T-helper 2 cell (primary cell): ENCODE measurements around the gene KCNN1.
"Not testable (repeated sequence)": the region's sequence is repeated elsewhere in the genome, so short reads cannot be mapped to it uniquely, and the experiment has no call there.

Experiments
- DNase-seq, 5 experiments: peaks; one replicate each; pipeline versions ENCODE4 v3.0.0 to v3.0.0-alpha.2; 2012 to 2022

KCNN1 gene

GRCh38 chr19:17969096-17969792 is 2.3 kb downstream of the KCNN1 start:
- no peak for DNase-seq

GRCh38 chr19:17972230-17972629 is 5.3 kb downstream of the KCNN1 start:
- no peak for DNase-seq

GRCh38 chr19:17973759-17974158 is 6.9 kb downstream of the KCNN1 start:
- no peak for DNase-seq

GRCh38 chr19:17974551-17974950 is 7.6 kb downstream of the KCNN1 start:
- DNase-seq = no peak

GRCh38 chr19:17975032-17975431 is 8.1 kb downstream of the KCNN1 start:
- no peak for DNase-seq

GRCh38 chr19:17977021-17977420 is 10.1 kb downstream of the KCNN1 start:
- no peak for DNase-seq

- DNase-seq = no peak
These were observed 10.6 kb downstream of the KCNN1 start for GRCh38 chr19:17977488-17977887.

GRCh38 chr19:17981611-17982010 is 14.7 kb downstream of the KCNN1 start:
- no peak for DNase-seq

GRCh38 chr19:17982430-17982829 is 15.5 kb downstream of the KCNN1 start:
- no peak for DNase-seq

GRCh38 chr19:17985037-17985818 is 18.3 kb downstream of the KCNN1 start:
- DNase-seq = no peak

- not testable (repeated sequence) for DNase-seq
These were observed 19.7 kb downstream of the KCNN1 start for GRCh38 chr19:17986569-17986968.

GRCh38 chr19:17988161-17988560 is 21.3 kb downstream of the KCNN1 start:
- no peak for DNase-seq

- DNase-seq = no peak
These were observed 22.7 kb downstream of the KCNN1 start for GRCh38 chr19:17989425-17990094.

GRCh38 chr19:17993076-17993813 is 26.3 kb downstream of the KCNN1 start:
- no peak for DNase-seq

GRCh38 chr19:17996826-17997316 is 30.0 kb downstream of the KCNN1 start:
- peak; percentile 66 to 82 (median 73) for DNase-seq

- DNase-seq = no peak
These were observed 31.3 kb downstream of the KCNN1 start for GRCh38 chr19:17997969-17998826.

GRCh38 chr19:17998827-17999150 is 31.9 kb downstream of the KCNN1 start:
- DNase-seq = no peak

GRCh38 chr19:17999684-18000479 is 33.0 kb downstream of the KCNN1 start:
- no peak for DNase-seq

GRCh38 chr19:18000480-18000914 is 33.6 kb downstream of the KCNN1 start:
- no peak for DNase-seq

GRCh38 chr19:18000915-18001776 is 34.2 kb downstream of the KCNN1 start:
- DNase-seq = peak; percentile 80 to 99 (median 91)
